BE2C (cell line): ENCODE results near the gene DTX3.

Experiments used
- DNase-seq: peaks from one replicate; pipeline ENCODE4 v3.0.0-alpha.2; 2020
- H3K27me3 ChIP-seq: fragments of 250-450 bp; sonication (Bioruptor Pico); 2 replicates; pipeline ENCODE4 v1.5.1; 2020; ENCODE audit warnings: mild to moderate bottlenecking
- H3K36me3 ChIP-seq: fragments of 250-450 bp; sonication (Bioruptor Pico); 2 replicates; pipeline ENCODE4 v1.5.1; 2020; ENCODE audit warnings: mild to moderate bottlenecking
- H3K4me1 ChIP-seq: fragments of 250-450 bp; sonication (Bioruptor Pico); 2 replicates; pipeline ENCODE4 v1.5.1; 2020
- H3K4me3 ChIP-seq: 2 replicates; pipeline ENCODE4 v1.5.1; 2011; ENCODE audit warnings: low read depth, low read length
- H3K9me3 ChIP-seq: fragments of 250-450 bp; sonication (Bioruptor Pico); 2 replicates; pipeline ENCODE4 v1.5.1; 2020
- CTCF ChIP-seq: IDR thresholded peaks from 2 replicates; pipeline ENCODE4 v1.5.1; 2012; ENCODE audit warnings: mild to moderate bottlenecking, low read depth, low read length

The DTX3 gene

DNA sequence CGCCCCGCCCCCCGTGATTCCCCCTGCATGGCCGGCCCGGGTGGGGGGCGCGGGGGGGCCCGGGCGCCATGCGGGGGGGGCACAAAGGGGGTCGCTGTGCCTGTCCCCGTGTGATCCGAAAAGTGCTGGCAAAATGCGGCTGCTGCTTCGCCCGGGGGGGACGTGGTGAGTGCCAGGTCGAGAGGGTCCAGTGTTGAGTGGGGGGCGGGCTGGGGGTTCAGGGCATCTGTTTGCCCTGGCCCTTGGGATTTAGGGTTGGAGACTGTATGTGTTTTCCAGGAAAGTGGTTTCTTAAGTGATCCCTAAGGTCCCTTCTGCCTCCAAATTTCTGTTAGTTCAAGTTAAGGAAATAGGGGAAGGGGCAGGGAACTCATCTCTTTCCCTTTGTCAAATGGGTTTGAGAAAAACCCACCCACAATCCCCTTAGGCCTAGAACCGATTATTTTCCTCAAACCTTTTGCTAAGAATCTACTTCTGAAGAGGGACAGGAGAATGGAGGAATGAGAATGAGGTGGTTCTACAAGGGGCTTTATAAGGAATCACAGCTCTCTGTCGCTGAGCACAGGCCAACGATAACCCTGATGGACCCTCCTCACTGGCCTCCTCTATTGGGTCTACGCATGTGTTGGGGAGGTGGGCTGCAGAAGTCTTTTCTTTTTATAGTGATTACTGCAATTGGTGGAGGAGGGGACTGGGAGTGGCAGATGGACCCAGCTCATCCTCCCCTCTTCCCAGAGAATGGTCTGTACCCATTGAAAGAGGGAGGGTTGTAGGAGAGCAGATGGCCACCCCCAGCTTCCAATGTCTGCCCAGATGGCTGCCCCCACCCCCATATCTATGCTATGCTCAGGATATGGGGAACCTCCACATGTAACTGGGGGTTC lies 7.4 kb downstream of the DTX3 start:
- DNase-seq, result no peak
- Histone ChIP-seq H3K4me1 (peaks cover 13% of the 10 kb centered on the region), H3K36me3 (peaks cover 15% of the 10 kb centered on the region), H3K4me3 (peak overlapping the region; percentile 72), H3K27me3 (no peaks in the 10 kb centered on the region), H3K9me3 (no peaks in the 10 kb centered on the region)
- no peak for TF ChIP-seq CTCF

DNA sequence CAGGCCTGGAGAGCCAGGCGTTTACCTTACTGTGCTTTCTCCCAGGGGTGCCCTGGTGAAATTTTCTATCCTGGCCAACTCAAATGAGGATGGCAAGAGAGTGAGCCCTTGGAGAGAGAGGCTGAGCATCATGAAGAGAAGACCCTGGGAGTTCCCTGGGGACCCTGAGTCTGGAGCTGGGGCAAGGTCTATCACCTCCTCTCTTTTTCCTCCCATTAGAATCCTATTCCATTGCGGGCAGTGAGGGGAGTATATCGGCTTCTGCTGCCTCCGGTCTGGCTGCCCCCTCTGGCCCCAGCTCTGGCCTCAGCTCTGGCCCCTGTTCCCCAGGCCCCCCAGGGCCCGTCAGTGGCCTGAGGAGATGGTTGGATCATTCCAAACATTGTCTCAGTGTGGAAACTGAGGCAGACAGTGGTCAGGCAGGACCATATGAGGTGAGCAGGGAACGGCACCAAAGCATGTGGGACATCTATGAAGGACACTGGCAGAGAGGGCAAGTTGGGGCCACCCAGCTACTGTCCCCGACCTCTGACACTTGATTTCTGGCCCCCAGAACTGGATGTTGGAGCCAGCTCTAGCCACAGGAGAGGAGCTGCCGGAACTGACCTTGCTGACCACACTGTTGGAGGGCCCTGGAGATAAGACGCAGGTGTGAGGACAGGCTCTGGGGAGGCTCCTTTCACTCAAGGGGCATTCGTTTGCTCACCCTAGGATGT lies 8.2 kb downstream of the DTX3 start:
- Histone ChIP-seq H3K4me1 (peaks cover 13% of the 10 kb centered on the region), H3K27me3 (no peaks in the 10 kb centered on the region), H3K36me3 (peaks cover 15% of the 10 kb centered on the region), H3K4me3 (no peak overlapping the region), H3K9me3 (no peaks in the 10 kb centered on the region)
- DNase-seq, result no peak
- TF ChIP-seq CTCF, result no peak

- Histone ChIP-seq H3K4me1 (peaks cover 13% of the 10 kb centered on the region), H3K27me3 (no peaks in the 10 kb centered on the region), H3K9me3 (no peaks in the 10 kb centered on the region), H3K4me3 (no peak overlapping the region), H3K36me3 (peaks cover 14% of the 10 kb centered on the region)
- DNase-seq, result no peak
- no peak for TF ChIP-seq CTCF
These were observed 8.9 kb downstream of the DTX3 start for GRCh38 chr12:57613427-57614109.

- H3K36me3 ChIP-seq, result peaks cover 8% of the 10 kb centered on the region
- H3K4me3 ChIP-seq, result no peak overlapping the region
- H3K4me1 ChIP-seq, result peaks cover 13% of the 10 kb centered on the region
- peak; percentile 77 for DNase-seq
- no peaks in the 10 kb centered on the region for H3K27me3 ChIP-seq
- no peak for TF ChIP-seq CTCF
- H3K9me3 ChIP-seq, result no peaks in the 10 kb centered on the region
These were observed 9.7 kb downstream of the DTX3 start for GRCh38 chr12:57614178-57614947.

DNA sequence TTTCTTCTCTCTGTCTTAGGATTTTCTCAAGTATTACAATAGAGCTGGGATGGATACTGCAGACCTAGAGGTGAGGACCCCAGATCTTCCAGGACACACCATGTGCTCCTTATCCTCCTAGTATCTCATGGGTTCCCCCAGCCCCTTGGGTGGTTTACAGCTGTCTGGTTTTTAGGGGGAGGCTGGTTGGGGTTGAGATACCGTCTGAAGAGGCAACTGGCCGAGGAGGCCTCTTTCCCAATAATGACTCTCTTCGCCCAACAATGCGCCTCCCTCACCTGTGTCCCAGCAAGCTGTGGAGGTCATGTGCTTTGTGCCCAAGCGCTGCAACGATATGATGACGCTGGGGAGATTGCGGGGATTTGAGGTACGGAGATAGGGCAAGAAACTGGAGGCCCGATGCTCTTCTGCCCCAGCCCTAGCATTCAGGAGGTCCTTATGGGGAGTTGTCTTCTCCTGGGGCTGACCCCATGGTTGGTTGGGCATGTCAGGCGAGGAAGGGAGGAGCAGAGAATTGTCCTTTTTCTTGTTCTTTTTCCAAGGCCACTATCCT lies 10.4 kb downstream of the DTX3 start:
- Histone ChIP-seq H3K4me3 (no peak overlapping the region), H3K36me3 (peaks cover 7% of the 10 kb centered on the region), H3K4me1 (peaks cover 13% of the 10 kb centered on the region), H3K9me3 (no peaks in the 10 kb centered on the region), H3K27me3 (no peaks in the 10 kb centered on the region)
- TF ChIP-seq CTCF, result no peak
- no peak for DNase-seq
